Endothelial cell (in vitro differentiated cells): Measurements from ENCODE around the gene GXYLT1. TPM values are rescaled to one million over a fixed set of nuclear protein-coding genes. Genes with fewer than 3 reads are reported as not detected.

Source experiments
- DNase-seq: peaks from one replicate; pipeline ENCODE4 v3.0.0; 2021; ENCODE audit warnings: low spot score
- H3K27ac Mint-ChIP-seq: one replicate; pipeline ENCODE4 v1.8.0; 2021; ENCODE audit warnings: mixed read lengths, inconsistent platforms; ENCODE audit not compliant: unreplicated experiment
- H3K27me3 Mint-ChIP-seq: one replicate; pipeline ENCODE4 v1.8.0; 2021; ENCODE audit warnings: mild to moderate bottlenecking, moderate library complexity, mixed read lengths, inconsistent platforms; ENCODE audit not compliant: unreplicated experiment
- H3K36me3 Mint-ChIP-seq: one replicate; pipeline ENCODE4 v1.8.0; 2021; ENCODE audit warnings: mild to moderate bottlenecking, low read depth, mixed read lengths, inconsistent platforms; ENCODE audit not compliant: unreplicated experiment
- H3K4me1 Mint-ChIP-seq: one replicate; pipeline ENCODE4 v1.8.0; 2021; ENCODE audit warnings: mild to moderate bottlenecking, mixed read lengths, inconsistent platforms; ENCODE audit not compliant: unreplicated experiment
- H3K4me3 Mint-ChIP-seq: one replicate; pipeline ENCODE4 v1.8.0; 2021; ENCODE audit warnings: mild to moderate bottlenecking, mixed read lengths, inconsistent platforms; ENCODE audit not compliant: unreplicated experiment
- H3K9me3 Mint-ChIP-seq: one replicate; pipeline ENCODE4 v1.8.0; 2021; ENCODE audit warnings: mixed read lengths, inconsistent platforms; ENCODE audit not compliant: unreplicated experiment
- total RNA-seq: library from RNA; stranded (reverse); fragmentation: NEBNext Ultra II Directional; extraction: Animal tissue kit (Norgen Biotek cat#: 25700); gene quantifications from one replicate; pipeline ENCODE4 v1.2.1, GENCODE V29; 2021; ENCODE audit not compliant: unreplicated experiment
- TF ChIP-seq, protein P1 (sequence below): fragments of 200-600 bp; sonication (generic); IDR thresholded peaks from one replicate; pipeline ENCODE4 v1.5.0; 2021; ENCODE audit warnings: antibody characterized with exemption; ENCODE audit not compliant: unreplicated experiment

Gene GXYLT1
- total RNA-seq, 1 donor from 2014 or later: 28.9 TPM

DNA sequence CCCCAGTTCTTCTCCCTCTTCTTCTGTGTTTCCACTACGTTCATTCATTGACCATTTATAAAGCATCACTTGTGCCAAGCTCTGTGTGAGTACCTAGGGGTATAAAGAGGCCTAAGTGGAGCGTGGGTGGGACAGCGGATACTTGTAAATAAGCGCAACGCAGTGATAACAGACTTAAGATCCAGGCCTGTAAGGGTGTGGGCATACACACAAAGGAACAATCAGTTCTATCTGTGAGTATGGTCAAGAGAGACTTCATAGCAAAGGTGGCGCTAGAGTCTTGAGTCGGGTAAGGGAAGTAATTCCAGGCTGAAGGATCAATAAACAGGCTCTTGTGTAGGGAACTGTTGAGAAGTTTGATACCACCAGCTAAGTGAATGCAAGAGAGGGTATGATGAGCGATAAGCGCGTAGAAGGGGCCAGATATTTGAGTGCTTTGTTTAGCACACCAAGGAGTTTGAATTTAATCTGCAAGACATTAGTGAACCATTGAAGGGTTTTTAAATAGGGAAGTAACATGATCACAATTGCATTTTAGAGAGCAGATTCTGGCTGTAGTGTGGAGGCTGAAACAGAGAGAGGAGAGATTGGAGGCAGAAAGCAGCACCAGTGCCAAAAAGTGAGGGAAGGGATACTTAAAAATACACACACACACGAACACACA, 1.0 kb upstream of the GXYLT1 start:
- H3K27ac Mint-ChIP-seq: peak overlapping the region; percentile 62
- H3K27me3 Mint-ChIP-seq: peaks cover 2% of the 10 kb centered on the region
- no peaks in the 10 kb centered on the region for H3K9me3 Mint-ChIP-seq
- H3K36me3 Mint-ChIP-seq: peaks cover 5% of the 10 kb centered on the region
- peaks cover 25% of the 10 kb centered on the region for H3K4me1 Mint-ChIP-seq
- TF ChIP-seq, protein P1, sequence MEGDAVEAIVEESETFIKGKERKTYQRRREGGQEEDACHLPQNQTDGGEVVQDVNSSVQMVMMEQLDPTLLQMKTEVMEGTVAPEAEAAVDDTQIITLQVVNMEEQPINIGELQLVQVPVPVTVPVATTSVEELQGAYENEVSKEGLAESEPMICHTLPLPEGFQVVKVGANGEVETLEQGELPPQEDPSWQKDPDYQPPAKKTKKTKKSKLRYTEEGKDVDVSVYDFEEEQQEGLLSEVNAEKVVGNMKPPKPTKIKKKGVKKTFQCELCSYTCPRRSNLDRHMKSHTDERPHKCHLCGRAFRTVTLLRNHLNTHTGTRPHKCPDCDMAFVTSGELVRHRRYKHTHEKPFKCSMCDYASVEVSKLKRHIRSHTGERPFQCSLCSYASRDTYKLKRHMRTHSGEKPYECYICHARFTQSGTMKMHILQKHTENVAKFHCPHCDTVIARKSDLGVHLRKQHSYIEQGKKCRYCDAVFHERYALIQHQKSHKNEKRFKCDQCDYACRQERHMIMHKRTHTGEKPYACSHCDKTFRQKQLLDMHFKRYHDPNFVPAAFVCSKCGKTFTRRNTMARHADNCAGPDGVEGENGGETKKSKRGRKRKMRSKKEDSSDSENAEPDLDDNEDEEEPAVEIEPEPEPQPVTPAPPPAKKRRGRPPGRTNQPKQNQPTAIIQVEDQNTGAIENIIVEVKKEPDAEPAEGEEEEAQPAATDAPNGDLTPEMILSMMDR: no peak
- DNase-seq: no peak
- H3K4me3 Mint-ChIP-seq: peak overlapping the region; percentile 90

- TF ChIP-seq, protein P1: no peak
- no peak for DNase-seq
- Mint-ChIP-seq H3K36me3 (peaks cover 5% of the 10 kb centered on the region), H3K4me1 (peaks cover 25% of the 10 kb centered on the region), H3K4me3 (peak overlapping the region; percentile 90), H3K9me3 (no peaks in the 10 kb centered on the region), H3K27me3 (peaks cover 2% of the 10 kb centered on the region), H3K27ac (peak overlapping the region; percentile 62)
Measured at GRCh38 chr12:42145197-42145549, 499 bp upstream of the GXYLT1 start.

GRCh38 chr12:42144158-42144407, 591 bp downstream of the GXYLT1 start:
- Mint-ChIP-seq H3K9me3 (no peaks in the 10 kb centered on the region), H3K27me3 (peaks cover 2% of the 10 kb centered on the region), H3K4me3 (peak overlapping the region; percentile 94), H3K27ac (peak overlapping the region; percentile 79), H3K4me1 (peaks cover 23% of the 10 kb centered on the region), H3K36me3 (peaks cover 5% of the 10 kb centered on the region)
- no peak for DNase-seq
- TF ChIP-seq, protein P1: no peak

DNA sequence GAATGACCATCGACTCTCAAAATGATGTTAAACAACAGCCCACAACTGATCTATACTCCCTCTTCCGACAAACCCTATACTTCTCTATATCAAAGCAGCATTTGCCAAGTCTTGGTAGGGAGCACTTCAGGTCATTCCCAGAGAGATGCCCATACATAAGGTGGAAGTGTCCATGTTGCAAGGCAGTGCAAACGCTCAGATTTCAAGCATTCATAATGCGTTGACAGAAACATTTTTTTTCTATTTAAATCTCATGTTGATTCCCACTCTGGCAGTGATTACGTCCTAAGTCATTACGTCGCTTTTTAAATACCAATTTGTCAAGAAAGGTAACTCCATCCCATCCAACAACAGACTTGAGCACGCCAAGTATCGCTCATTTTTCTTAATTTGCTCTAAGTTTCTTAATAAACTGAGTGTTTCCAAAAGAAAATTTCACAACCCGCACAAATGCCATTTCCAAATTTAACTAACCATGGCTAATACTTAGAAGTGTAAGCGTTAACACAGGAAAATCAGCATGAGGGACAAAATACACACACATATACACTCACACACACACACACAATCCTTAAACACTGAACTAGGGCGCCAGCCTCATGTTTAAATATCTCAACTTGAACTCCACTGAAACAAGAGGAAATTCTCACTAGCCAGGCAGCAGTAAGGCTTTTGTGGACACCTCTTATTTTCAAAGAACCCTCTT, 1.1 kb downstream of the GXYLT1 start:
- no peak for DNase-seq
- peak overlapping the region; percentile 79 for H3K27ac Mint-ChIP-seq
- peak overlapping the region; percentile 94 for H3K4me3 Mint-ChIP-seq
- H3K9me3 Mint-ChIP-seq: no peaks in the 10 kb centered on the region
- TF ChIP-seq, protein P1: no peak
- H3K36me3 Mint-ChIP-seq: peaks cover 5% of the 10 kb centered on the region
- H3K27me3 Mint-ChIP-seq: peaks cover 2% of the 10 kb centered on the region
- peaks cover 23% of the 10 kb centered on the region for H3K4me1 Mint-ChIP-seq

- Mint-ChIP-seq H3K4me1 (peaks cover 23% of the 10 kb centered on the region), H3K27me3 (peaks cover 2% of the 10 kb centered on the region), H3K4me3 (no peak overlapping the region), H3K36me3 (peaks cover 5% of the 10 kb centered on the region), H3K27ac (no peak overlapping the region), H3K9me3 (no peaks in the 10 kb centered on the region)
- no peak for DNase-seq
- TF ChIP-seq, protein P1: no peak
Measured at GRCh38 chr12:42141981-42142606, 2.6 kb downstream of the GXYLT1 start.
